AG04450 (cell line): ENCODE measurements around the gene CTXN1. TPM values are rescaled to one million over a fixed set of nuclear protein-coding genes. Genes with fewer than 3 reads are reported as not detected.

Experiments used
- CTCF ChIA-PET: fragments of 300-600, 350-600 bp; formaldehyde crosslinking; extraction: SDS; loops from one replicate; lab custom pipeline; 2022; ENCODE audit warnings: antibody characterized with exemption, inconsistent platforms; lab: Charles Lee
- POLR2A ChIA-PET: fragments of 350-600 bp; formaldehyde crosslinking; extraction: SDS; loops from one replicate; lab custom pipeline; 2021; ENCODE audit warnings: antibody characterized with exemption, inconsistent platforms; lab: Yijun Ruan, JAX
- DNase-seq: peaks from one replicate; pipeline ENCODE4 v3.0.0-alpha.2; 2011; ENCODE audit warnings: low read depth, low spot score
- H3K27ac ChIP-seq: one replicate; pipeline ENCODE4 v1.5.1; 2012; ENCODE audit warnings: low read depth, low read length, control low read depth
- H3K27me3 ChIP-seq: one replicate; pipeline ENCODE4 v1.6.0; 2012; ENCODE audit warnings: low read length; ENCODE audit not compliant: control insufficient read depth, insufficient read depth
- H3K4me3 ChIP-seq: 2 replicates; pipeline ENCODE4 v1.5.1; 2011; ENCODE audit warnings: mild to moderate bottlenecking, low read depth, low read length, control low read depth
- H3K9me3 ChIP-seq: 2 replicates; pipeline ENCODE4 v1.5.1; 2012; ENCODE audit warnings: low read length; ENCODE audit not compliant: control insufficient read depth, insufficient read depth
- polyA plus RNA-seq: library from polyadenylated mRNA; depleted of rRNA; stranded (reverse); fragments of >200 nt; gene quantifications from 2 replicates; pipeline ENCODE4 v1.2.3, GENCODE V29; 2011
- TF ChIP-seq, protein P1 (sequence below): IDR thresholded peaks from 2 replicates; pipeline ENCODE4 v1.5.1; 2011; ENCODE audit warnings: low read depth, low read length, control low read depth, inconsistent platforms

CTXN1 gene
- polyA plus RNA-seq, 1 experiment = 0.95 TPM

- H3K27me3 ChIP-seq = peaks cover 7% of the 10 kb centered on the region
- ChIA-PET POLR2A (no interaction called here), CTCF (no interaction called here)
- TF ChIP-seq, protein P1, sequence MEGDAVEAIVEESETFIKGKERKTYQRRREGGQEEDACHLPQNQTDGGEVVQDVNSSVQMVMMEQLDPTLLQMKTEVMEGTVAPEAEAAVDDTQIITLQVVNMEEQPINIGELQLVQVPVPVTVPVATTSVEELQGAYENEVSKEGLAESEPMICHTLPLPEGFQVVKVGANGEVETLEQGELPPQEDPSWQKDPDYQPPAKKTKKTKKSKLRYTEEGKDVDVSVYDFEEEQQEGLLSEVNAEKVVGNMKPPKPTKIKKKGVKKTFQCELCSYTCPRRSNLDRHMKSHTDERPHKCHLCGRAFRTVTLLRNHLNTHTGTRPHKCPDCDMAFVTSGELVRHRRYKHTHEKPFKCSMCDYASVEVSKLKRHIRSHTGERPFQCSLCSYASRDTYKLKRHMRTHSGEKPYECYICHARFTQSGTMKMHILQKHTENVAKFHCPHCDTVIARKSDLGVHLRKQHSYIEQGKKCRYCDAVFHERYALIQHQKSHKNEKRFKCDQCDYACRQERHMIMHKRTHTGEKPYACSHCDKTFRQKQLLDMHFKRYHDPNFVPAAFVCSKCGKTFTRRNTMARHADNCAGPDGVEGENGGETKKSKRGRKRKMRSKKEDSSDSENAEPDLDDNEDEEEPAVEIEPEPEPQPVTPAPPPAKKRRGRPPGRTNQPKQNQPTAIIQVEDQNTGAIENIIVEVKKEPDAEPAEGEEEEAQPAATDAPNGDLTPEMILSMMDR = no peak
- no peak for DNase-seq
- no peak overlapping the region for H3K4me3 ChIP-seq
- H3K9me3 ChIP-seq = no peaks in the 10 kb centered on the region; the same call in 1 of the 2 replicates
- no peak overlapping the region for H3K27ac ChIP-seq
These were observed 12.3 kb downstream of the CTXN1 start for GRCh38 chr19:7913652-7914051.

DNA sequence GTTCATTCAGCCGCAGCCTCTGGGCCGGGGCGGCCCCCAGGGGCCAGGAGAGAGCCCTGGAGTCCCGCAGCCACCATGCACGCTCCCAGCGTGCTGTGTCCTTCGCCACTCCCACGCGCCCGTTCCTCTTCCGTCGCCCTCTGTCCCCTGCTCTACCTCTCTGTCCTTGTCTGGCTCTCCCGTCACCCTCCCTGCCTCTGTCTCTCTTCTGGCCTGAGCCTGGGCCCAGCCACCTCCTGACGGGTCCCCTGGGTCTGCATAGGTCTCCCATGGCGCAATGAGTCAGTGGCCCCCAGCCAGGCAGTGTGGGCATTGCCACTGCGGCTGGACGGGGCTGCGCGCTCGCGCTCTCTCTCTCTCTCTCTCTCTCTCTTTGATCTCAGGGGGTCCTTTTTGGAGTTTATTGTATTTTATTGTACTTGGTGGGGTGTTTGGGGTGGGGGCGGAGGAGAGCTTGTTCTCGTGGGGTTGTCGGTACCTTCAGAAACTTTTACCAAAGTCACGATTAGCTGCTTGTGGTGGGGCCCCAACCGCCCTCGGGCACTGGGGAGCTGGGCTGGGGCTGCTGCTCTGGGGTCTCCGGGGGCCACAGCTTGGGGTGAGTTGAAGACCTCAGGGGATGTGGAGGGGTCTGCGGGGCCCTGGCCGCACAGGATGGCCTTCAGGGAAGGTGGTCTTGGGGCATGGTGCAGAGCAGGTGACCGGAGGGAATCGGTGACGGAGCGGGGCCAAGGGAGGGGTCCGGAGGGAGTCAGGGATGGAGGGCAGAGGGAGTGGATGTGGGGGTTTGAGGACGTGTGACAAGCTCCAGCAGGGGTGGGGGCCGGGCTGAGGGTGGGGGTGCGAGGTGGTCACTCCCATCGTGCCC lies 13.0 kb downstream of the CTXN1 start:
- POLR2A ChIA-PET = no interaction called here
- Histone ChIP-seq H3K27ac (no peak overlapping the region), H3K4me3 (no peak overlapping the region), H3K27me3 (peaks cover 7% of the 10 kb centered on the region), H3K9me3 (no peaks in the 10 kb centered on the region; the same call in 1 of the 2 replicates)
- DNase-seq = no peak
- TF ChIP-seq, protein P1 = no peak
- CTCF ChIA-PET = no interaction called here

DNA sequence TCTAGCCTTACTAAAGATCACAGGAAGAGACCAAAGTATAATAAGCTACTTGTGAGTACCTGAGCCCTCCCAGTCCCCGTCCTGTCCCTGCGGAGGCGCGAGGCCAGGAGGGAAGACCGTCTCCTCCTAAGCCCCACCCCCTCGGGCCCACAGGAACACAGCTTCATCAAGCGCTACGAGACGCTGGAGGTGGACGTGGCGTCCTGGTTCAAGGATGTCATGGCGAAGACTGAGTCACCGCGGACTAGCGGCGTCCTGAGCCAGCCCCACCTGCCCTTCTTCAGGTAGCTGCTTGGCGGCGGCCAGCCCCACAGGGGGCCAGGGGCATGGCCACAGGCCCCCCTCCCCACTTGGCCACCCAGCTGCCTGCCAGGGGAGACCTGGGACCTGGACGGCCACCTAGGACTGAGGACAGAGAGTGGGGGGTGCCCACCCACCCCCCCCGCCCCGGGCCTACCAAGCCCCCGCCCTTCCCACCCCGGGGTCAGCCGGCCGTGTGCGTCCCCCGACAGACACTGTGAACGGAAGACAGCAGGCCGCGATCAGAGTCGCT lies 13.7 kb downstream of the CTXN1 start:
- CTCF ChIA-PET = interaction anchor here (1.3 kb wide), 1 partner anchor 8 kb away, joined by 4 read pairs; the partner anchor contains the start of gene SNAPC2
- Histone ChIP-seq H3K27ac (no peak overlapping the region), H3K9me3 (no peaks in the 10 kb centered on the region; the same call in 1 of the 2 replicates), H3K27me3 (peaks cover 7% of the 10 kb centered on the region), H3K4me3 (no peak overlapping the region)
- TF ChIP-seq, protein P1 = no peak
- no peak for DNase-seq
- POLR2A ChIA-PET = no interaction called here

GRCh38 chr19:7911508-7912143 lies 14.3 kb downstream of the CTXN1 start:
- Histone ChIP-seq H3K9me3 (no peaks in the 10 kb centered on the region; the same call in 1 of the 2 replicates), H3K4me3 (no peak overlapping the region), H3K27me3 (peaks cover 7% of the 10 kb centered on the region), H3K27ac (no peak overlapping the region)
- ChIA-PET CTCF (interaction anchor here (1.3 kb wide), 1 partner anchor 9 kb away, joined by 4 read pairs; the partner anchor contains the start of gene SNAPC2), POLR2A (no interaction called here)
- TF ChIP-seq, protein P1 = no peak
- no peak for DNase-seq
